ENCODE data around the gene SH2D2A. TPM values are rescaled to one million over a fixed set of nuclear protein-coding genes. Genes with fewer than 3 reads are reported as not detected.

SH2D2A gene
- total and polyA plus RNA-seq, 2 of the 4 experiments (the other 2 are of a cell fraction) = not detected

DNA sequence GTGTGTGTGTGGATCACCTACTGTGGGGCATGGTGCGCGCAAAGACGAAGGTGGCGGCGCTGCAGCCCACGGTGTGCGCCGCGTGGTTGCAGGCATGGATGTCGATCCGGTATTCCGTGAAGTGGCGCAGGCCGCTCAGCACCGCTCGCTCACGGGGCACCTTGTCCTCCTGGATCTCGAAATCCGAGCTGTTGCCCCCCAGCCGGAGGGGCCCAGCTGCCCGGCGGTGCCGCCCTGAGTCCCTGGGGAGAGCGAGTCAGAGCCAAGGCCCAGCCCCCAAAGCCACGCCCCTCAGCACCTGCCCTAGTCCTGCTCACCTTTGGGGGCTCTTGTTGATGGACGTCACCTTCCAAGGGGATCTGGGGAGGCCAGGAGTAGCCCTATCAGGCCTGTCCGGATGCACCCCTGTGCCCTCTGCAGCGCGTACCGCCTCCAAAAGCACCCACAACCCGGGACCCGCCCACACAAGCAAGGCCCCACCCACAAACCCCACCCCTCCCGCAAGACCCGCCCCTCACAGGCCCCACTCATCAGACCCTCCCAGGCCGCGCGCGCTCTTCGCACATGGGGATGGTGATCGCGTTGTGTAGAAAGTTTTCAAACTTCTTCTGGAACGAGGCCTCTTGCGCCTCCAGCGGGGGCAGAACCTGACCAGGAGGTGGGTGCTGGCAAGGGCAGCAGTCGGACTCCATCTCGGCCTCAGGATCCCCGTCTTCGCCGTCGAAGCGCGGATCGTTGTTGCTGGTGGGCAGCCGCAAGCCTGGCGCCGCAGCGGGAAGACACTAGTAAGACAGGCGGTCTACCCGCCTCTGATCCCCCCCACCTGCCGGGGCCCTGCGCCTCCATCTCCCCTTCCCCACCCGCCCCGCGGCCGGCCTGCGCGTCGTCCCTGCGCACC lies 28.7 kb upstream of the SH2D2A start:
- DNase-seq (no peak), ATAC-seq (ENCODE audit: low read depth) (no peak; the same call in 1 of the 2 replicates)
- no peak overlapping the region for H3K4me3 ChIP-seq (ENCODE audit: insufficient read depth, low read depth, low read length)
- 1% methylated on average over 13 of the region's 69 CpGs; no CpG with 5 or more reads in 1 of the 2 experiments for WGBS, 2 experiments (ENCODE audit: extremely low coverage in 2 of 2, insufficient read length in 1 of 2)
- H3K18ac ChIP-seq (ENCODE audit: low read depth, low read length) = no peak overlapping the region
- no peak overlapping the region for H4K8ac ChIP-seq (ENCODE audit: low read depth in 2 of 2, low read length in 2 of 2)
- H3K9ac ChIP-seq (ENCODE audit: low read depth, low read length) = no peak overlapping the region
- CTCF ChIA-PET = interaction anchor here (1.0 kb wide), 1 partner anchor 28 kb away, joined by 3 read pairs; no protein-coding TSS in a partner anchor
- no peak overlapping the region for H3K4me2 ChIP-seq (ENCODE audit: low read depth, low read length)
- POLR2A ChIA-PET (ENCODE audit: unreplicated experiment) = no interaction called here
- no peaks in the 10 kb centered on the region; the same call in 1 of the 2 replicates for H3K9me3 ChIP-seq (ENCODE audit: control insufficient read depth, insufficient read depth, low read length)
- H3K27ac ChIP-seq (ENCODE audit: insufficient read depth, low read length) = no peak overlapping the region
- H4K5ac ChIP-seq (ENCODE audit: low read depth, low read length) = no peak overlapping the region
- TF ChIP-seq MXI1 (IDR thresholded peaks at IDR 0.05; ENCODE audit: borderline replicate concordance, low read depth, low read length) (no peak), RFX5 (IDR thresholded peaks at IDR 0.05; ENCODE audit: low read depth, low read length) (no peak), RAD21 (IDR thresholded peaks at IDR 0.05; ENCODE audit: low read length) (no peak), POLR2A (IDR thresholded peaks at IDR 0.05; ENCODE audit: low read depth, low read length) (no peak), NFE2L2 (IDR thresholded peaks at IDR 0.05; ENCODE audit: low read depth, low read length) (no peak), SMC3 (IDR thresholded peaks at IDR 0.05; ENCODE audit: low read depth, low read length) (no peak), MAFK (IDR thresholded peaks at IDR 0.05; ENCODE audit: low read depth, low read length) (no peak)
- TF ChIP-seq, protein P1, sequence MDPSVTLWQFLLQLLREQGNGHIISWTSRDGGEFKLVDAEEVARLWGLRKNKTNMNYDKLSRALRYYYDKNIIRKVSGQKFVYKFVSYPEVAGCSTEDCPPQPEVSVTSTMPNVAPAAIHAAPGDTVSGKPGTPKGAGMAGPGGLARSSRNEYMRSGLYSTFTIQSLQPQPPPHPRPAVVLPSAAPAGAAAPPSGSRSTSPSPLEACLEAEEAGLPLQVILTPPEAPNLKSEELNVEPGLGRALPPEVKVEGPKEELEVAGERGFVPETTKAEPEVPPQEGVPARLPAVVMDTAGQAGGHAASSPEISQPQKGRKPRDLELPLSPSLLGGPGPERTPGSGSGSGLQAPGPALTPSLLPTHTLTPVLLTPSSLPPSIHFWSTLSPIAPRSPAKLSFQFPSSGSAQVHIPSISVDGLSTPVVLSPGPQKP (IDR thresholded peaks at IDR 0.05; ENCODE audit: borderline replicate concordance, low read depth, low read length) = no peak
- no peaks in the 10 kb centered on the region for H3K9me1 ChIP-seq (ENCODE audit: insufficient read depth, low read length)
- peak overlapping the region; percentile 41 for H2AFZ ChIP-seq (replicated peaks; ENCODE audit: low read length, poor library complexity)
- no peak overlapping the region for H3K56ac ChIP-seq (ENCODE audit: extremely low read depth, insufficient read depth, low read length)
- H3K14ac ChIP-seq (replicated peaks; ENCODE audit: low read depth, low read length) = no peak overlapping the region
- H3K4me1 ChIP-seq (ENCODE audit: control insufficient read depth, insufficient read depth, low read length) = no peaks in the 10 kb centered on the region; the same call in 1 of the 2 replicates
- H3K79me1 ChIP-seq (ENCODE audit: low read depth in 1 of 2, low read length in 2 of 2) = no peaks in the 10 kb centered on the region
- no peak overlapping the region for H2AK9ac ChIP-seq (replicated peaks; ENCODE audit: low read depth, low read length, poor library complexity)
- H3K23ac ChIP-seq (ENCODE audit: low read depth, low read length) = no peak overlapping the region
- no peak overlapping the region for H2BK120ac ChIP-seq (ENCODE audit: low read depth, low read length)
- H2BK15ac ChIP-seq (ENCODE audit: low read depth, low read length) = no peak overlapping the region
- no peak overlapping the region for H2BK5ac ChIP-seq (ENCODE audit: low read depth, low read length, poor library complexity, severe bottlenecking)
- no peaks in the 10 kb centered on the region; the same call in 1 of the 2 replicates for H4K20me1 ChIP-seq (ENCODE audit: insufficient read depth, low read length)
- no peak overlapping the region for H2BK20ac ChIP-seq (ENCODE audit: low read depth, low read length)
- in situ Hi-C loops (cut with MboI; ENCODE audit: low sequenced_read_pairs) = no loop called here
- peaks cover 93% of the 10 kb centered on the region for H3K27me3 ChIP-seq (ENCODE audit: control insufficient read depth, insufficient read depth, low read length)
- H3K4ac ChIP-seq (ENCODE audit: low read depth, low read length) = no peak overlapping the region
- intact Hi-C loops (cut with micrococcal nuclease) = no loop called here
- H2AK5ac ChIP-seq (ENCODE audit: low read depth, low read length) = no peak overlapping the region
- no TSS peak for BruUV-seq (replicated peaks)
- dilution Hi-C loops (cut with HindIII; ENCODE audit: low sequenced_read_pairs, unreplicated experiment) = no loop called here
- no peak overlapping the region for H4K91ac ChIP-seq (ENCODE audit: insufficient read depth, low read depth, low read length)
- H3K36me3 ChIP-seq (ENCODE audit: control insufficient read depth, insufficient read depth, low read length) = no peaks in the 10 kb centered on the region
